ENCODE measurements around the gene PDGFB. TPM values are rescaled to one million over a fixed set of nuclear protein-coding genes. Genes with fewer than 3 reads are reported as not detected.

The PDGFB gene
- total and polyA plus RNA-seq, 2 of the 4 experiments (the other 2 are of a cell fraction), result 0.07 TPM; not detected in 1

- no peak overlapping the region for H2AK9ac ChIP-seq (replicated peaks; ENCODE audit: low read depth, low read length, poor library complexity)
- no peak overlapping the region for H2BK20ac ChIP-seq (ENCODE audit: low read depth, low read length)
- BruUV-seq (replicated peaks), result no TSS peak
- peaks cover 8% of the 10 kb centered on the region for H3K9me1 ChIP-seq (ENCODE audit: insufficient read depth, low read length)
- no peak overlapping the region for H4K5ac ChIP-seq (ENCODE audit: low read depth, low read length)
- H2BK15ac ChIP-seq (ENCODE audit: low read depth, low read length), result no peak overlapping the region
- peaks cover 6% of the 10 kb centered on the region; the same call in 1 of the 2 replicates for H4K20me1 ChIP-seq (ENCODE audit: insufficient read depth, low read length)
- H3K56ac ChIP-seq (ENCODE audit: extremely low read depth, insufficient read depth, low read length), result no peak overlapping the region
- no peak for ATAC-seq (ENCODE audit: low read depth)
- peaks cover 58% of the 10 kb centered on the region for H3K27me3 ChIP-seq (ENCODE audit: control insufficient read depth, insufficient read depth, low read length)
- WGBS, 2 experiments (ENCODE audit: extremely low coverage in 2 of 2, insufficient read length in 1 of 2), result 100% methylated on average over 1 of the region's 3 CpGs; no CpG with 5 or more reads in 1 of the 2 experiments
- no peak overlapping the region for H3K4ac ChIP-seq (ENCODE audit: low read depth, low read length)
- no peak overlapping the region for H3K27ac ChIP-seq (ENCODE audit: insufficient read depth, low read length)
- POLR2A ChIA-PET (ENCODE audit: unreplicated experiment), result no interaction called here
- intact Hi-C loops (cut with micrococcal nuclease) (no loop called here), in situ Hi-C loops (cut with MboI; ENCODE audit: low sequenced_read_pairs) (no loop called here), dilution Hi-C loops (cut with HindIII; ENCODE audit: low sequenced_read_pairs, unreplicated experiment) (no loop called here)
- H4K91ac ChIP-seq (ENCODE audit: insufficient read depth, low read depth, low read length), result no peak overlapping the region
- H3K4me2 ChIP-seq (ENCODE audit: low read depth, low read length), result no peak overlapping the region
- no peak overlapping the region for H3K9ac ChIP-seq (ENCODE audit: low read depth, low read length)
- H4K8ac ChIP-seq (ENCODE audit: low read depth in 2 of 2, low read length in 2 of 2), result no peak overlapping the region
- TF ChIP-seq MAZ (IDR thresholded peaks at IDR 0.05; ENCODE audit: borderline replicate concordance, low read depth, low read length) (no peak), CEBPB (IDR thresholded peaks at IDR 0.05; ENCODE audit: low read depth, low read length) (no peak), ELK1 (IDR thresholded peaks at IDR 0.05; ENCODE audit: borderline replicate concordance, low read depth, low read length) (no peak), NFE2L2 (IDR thresholded peaks at IDR 0.05; ENCODE audit: low read depth, low read length) (no peak), CTCF (conservative IDR thresholded peaks at IDR 0.05; ENCODE audit: low read depth, low read length) (no peak), RCOR1 (IDR thresholded peaks at IDR 0.05; ENCODE audit: insufficient replicate concordance, low read length) (no peak)
- H3K4me1 ChIP-seq (ENCODE audit: control insufficient read depth, insufficient read depth, low read length), result peaks cover 13% of the 10 kb centered on the region
- H2AK5ac ChIP-seq (ENCODE audit: low read depth, low read length), result no peak overlapping the region
- H3K79me1 ChIP-seq (ENCODE audit: low read depth in 1 of 2, low read length in 2 of 2), result no peaks in the 10 kb centered on the region
- H2AFZ ChIP-seq (replicated peaks; ENCODE audit: low read length, poor library complexity), result no peak overlapping the region
- H3K9me3 ChIP-seq (ENCODE audit: control insufficient read depth, insufficient read depth, low read length), result no peaks in the 10 kb centered on the region
- DNase-seq, result no peak
- no peak overlapping the region for H3K23ac ChIP-seq (ENCODE audit: low read depth, low read length)
- CTCF ChIA-PET, result no interaction called here
- no peak overlapping the region for H3K18ac ChIP-seq (ENCODE audit: low read depth, low read length)
- no peak overlapping the region for H2BK5ac ChIP-seq (ENCODE audit: low read depth, low read length, poor library complexity, severe bottlenecking)
- H3K4me3 ChIP-seq (ENCODE audit: insufficient read depth, low read depth, low read length), result no peak overlapping the region
- H3K36me3 ChIP-seq (ENCODE audit: control insufficient read depth, insufficient read depth, low read length), result no peaks in the 10 kb centered on the region
- H2BK120ac ChIP-seq (ENCODE audit: low read depth, low read length), result no peak overlapping the region
- H3K14ac ChIP-seq (replicated peaks; ENCODE audit: low read depth, low read length), result no peak overlapping the region
These were observed 1.4 kb upstream of the PDGFB start for GRCh38 chr22:39246217-39246616.

Data from IMR-90 (cell line).